ENCODE results near the gene PDE3B.

DNA sequence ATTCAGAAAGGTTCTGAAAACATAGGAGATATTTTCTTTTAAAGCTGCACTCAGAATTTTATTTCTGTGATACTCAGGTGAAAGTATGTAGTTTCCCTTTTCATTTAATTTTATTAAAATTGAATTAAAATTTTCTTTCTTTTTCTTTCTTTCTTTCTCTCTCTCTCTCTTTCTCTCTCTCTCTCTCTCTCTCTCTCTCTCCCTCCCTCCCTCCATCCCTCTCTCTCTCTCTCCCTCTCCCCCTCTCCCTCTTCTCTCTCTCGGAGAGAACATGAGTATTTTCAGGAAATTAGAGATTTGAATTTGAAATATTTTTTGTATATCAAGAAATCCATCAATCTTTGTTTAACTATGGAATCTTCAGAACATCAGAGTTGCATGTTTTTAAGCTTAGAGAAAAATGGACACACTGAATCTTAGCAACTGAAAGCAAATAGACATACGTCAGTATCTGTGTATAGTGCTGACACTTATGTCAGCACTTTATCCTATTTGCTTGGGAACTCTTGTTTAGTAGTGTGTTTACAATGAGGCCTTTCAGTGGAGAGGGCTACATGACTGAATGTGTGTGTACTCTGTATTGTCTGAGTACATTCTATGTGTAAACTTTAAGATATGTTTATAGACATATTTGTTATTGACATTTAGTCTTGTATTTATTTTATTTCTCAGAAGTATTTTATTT, 44.5 kb downstream of the PDE3B start:
- TF ChIP-seq, protein P1, sequence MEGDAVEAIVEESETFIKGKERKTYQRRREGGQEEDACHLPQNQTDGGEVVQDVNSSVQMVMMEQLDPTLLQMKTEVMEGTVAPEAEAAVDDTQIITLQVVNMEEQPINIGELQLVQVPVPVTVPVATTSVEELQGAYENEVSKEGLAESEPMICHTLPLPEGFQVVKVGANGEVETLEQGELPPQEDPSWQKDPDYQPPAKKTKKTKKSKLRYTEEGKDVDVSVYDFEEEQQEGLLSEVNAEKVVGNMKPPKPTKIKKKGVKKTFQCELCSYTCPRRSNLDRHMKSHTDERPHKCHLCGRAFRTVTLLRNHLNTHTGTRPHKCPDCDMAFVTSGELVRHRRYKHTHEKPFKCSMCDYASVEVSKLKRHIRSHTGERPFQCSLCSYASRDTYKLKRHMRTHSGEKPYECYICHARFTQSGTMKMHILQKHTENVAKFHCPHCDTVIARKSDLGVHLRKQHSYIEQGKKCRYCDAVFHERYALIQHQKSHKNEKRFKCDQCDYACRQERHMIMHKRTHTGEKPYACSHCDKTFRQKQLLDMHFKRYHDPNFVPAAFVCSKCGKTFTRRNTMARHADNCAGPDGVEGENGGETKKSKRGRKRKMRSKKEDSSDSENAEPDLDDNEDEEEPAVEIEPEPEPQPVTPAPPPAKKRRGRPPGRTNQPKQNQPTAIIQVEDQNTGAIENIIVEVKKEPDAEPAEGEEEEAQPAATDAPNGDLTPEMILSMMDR (IDR thresholded peaks at IDR 0.05), result no peak
- TF ChIP-seq POLR2AphosphoS5 (IDR thresholded peaks at IDR 0.05), result no peak
- TF ChIP-seq POLR2A (IDR thresholded peaks at IDR 0.05), result no peak

All from breast epithelium (tissue), 3 donors.